Posterior vena cava (tissue), 2 donors: ENCODE measurements around the gene MALL. TPM values are rescaled to one million over a fixed set of nuclear protein-coding genes. Genes with fewer than 3 reads are reported as not detected.
"Not testable (repeated sequence)": the region's sequence is repeated elsewhere in the genome, so short reads cannot be mapped to it uniquely, and the experiment has no call there.

Source experiments
- DNase-seq: peaks from one replicate; pipeline ENCODE4 v3.0.0-alpha.2; 2020; ENCODE audit warnings: low spot score
- intact Hi-C, 2 donors: fragments of 100-400 bp; cut with DNase I; formaldehyde crosslinking; loops; one replicate each; pipeline versions ENCODE4 v1.14.1 to v1.14.2; 2022 to 2023
- total RNA-seq, 2 donors: library from RNA; stranded (reverse); fragmentation: NEBNext Ultra II Directional; extraction: Animal tissue kit (Norgen Biotek cat#: 25700); gene quantifications; one replicate each; pipeline ENCODE4 v1.2.1, GENCODE V29; 2021
- donor health status: DM: yes; HTN: yes; CAD: no.
- donor health status: DM: yes; HTN: yes; CAD: no.

MALL gene
- total RNA-seq, 2 donors from 2014 or later, result 35.1 to 38.8 TPM

DNA sequence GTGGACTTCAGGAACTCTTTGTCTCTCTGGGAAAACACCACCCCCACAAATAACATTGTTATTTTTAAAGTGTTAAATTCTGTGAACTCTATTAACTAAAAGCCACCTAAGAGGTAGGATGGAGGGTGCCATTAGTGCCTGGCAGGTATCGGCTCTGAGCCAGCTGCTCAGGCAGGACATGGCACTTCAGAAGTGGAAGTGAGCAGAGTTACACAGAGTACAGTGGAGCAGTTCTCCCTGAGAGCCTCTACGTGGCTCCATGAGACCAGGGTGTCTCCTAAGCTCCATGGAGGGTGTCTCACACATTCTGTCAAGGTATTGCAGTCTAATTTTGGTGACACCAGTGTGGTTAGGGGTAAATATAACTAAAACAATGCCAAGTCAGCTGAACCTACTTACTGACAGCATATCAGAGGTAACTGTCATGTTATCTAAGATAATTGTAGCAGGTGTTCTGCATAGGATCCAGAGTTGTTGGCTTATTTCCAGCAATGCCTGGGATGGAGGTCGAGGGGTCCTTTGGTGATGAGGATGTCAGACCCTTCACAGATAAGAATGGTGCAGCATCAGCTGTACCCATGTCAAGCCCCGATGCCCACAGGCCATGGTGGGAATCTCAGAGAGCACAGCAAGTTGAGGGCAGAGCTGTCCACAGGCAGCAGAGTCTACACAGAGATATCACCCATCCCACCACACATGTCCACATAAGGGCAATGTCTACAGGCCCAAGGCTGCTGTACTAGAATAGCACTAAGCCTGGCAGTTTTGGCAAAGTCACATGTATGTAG is 8.6 kb upstream of the MALL start:
- no peak for DNase-seq
- intact Hi-C loops, result no loop called here

DNA sequence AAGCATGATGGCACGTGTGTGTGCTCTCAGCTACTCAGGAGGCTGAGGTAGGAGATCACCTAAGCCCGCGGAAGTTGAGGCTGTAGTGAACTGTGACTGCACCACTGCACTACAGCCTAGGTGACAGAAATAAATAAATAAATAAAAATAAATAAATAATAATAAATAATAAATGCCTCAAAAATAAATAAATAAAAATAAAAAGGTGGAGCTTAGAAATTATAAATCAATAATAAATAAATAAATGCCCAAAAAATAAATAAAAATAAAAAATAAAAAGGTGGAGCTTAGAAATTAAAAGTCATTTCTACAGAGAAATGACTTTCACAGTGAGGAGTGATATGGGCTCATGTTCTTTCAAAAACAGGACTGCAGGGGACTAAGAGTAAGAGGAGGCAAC is 6.0 kb upstream of the MALL start:
- intact Hi-C loops, result no loop called here
- DNase-seq, result no peak

DNA sequence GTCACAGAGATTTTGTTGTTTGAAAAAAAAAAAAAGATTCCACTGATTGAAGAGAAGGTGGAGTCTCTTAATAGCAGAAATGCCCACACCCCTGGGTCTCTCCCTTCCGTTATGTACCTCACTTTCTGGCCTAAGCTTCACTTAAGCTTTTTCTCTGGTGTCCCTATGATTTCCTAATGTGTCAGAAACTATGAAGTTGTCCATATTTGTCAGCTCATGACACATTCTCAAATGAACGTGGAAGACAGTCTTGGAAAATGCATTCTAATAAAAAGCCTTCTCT is 5.4 kb upstream of the MALL start:
- intact Hi-C loops, result no loop called here
- no peak for DNase-seq

DNA sequence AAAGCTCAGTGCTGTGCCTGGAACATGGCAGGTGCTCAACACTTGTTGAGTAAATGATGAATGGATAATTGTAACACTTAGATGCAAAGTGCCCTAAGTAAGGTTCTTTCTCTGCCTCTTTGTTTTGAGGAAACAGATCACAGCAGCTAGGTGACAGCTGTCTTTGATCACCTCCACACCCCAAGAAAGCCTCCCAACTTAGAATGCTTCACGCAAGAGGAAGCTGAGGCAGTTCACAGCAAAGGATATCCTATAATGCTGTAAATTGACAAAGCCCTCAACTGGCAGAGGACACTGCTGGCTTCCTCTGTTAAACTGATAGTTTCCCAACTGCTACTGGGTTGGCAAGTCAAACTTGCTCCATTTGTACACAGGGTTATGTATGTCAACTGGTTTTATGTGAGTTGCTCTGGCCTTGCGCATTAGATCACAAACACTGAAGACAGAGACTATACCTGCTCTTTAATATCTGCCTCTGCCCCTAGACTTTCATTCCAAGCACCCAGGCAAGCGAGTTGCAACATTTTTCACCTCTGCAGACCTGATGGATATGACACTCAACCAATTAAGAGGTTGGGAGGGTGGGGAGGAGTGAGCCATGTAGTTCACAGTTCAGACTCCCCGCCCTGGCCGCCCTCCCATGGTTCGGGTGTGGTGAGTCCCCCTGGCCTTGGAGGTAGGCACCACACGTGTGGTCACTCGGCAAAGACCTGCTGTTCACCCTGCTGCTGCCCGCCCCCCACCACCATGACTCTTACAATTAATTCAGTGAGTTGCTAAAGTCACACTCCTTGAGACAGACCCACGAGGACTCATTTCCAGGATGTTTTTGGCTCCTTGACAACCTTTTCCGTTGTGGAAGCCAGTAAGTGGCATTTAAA is 4.8 kb upstream of the MALL start:
- intact Hi-C loops, result no loop called here
- DNase-seq, result no peak

DNA sequence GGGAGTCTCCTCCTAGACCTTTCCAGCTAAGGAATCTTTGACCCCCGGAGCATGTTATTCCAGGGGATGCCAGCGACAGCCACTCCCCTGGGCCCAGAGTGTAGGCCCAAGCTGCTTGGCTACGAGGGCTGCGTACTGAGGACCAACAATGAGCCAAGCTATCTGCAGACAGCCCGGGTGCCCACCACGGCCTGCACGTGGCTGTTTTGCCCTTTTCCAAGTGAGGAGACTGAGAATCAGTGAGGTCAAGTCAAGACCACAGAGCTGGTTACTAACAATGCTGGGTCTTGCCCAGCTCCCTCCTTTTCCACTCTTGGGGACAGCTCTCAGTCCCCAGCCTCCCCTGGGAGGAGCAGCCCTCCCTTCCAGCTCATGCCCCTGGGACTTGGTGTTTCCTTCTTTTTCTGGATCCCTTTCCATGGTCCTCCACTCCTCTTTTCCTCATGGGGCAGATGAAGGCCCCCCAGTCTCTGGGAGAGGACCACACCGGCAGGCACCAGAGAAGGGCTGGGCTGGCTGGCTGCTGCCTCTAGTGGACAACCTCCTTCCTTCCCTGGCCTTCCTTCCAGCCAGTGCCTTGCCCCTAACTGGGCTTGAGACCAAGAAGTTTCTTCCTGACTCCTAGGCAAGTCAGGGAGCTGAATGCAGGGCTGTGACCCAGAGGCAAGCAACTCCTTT is 550 bp upstream of the MALL start:
- intact Hi-C loops, result no loop called here
- DNase-seq, result no peak

DNA sequence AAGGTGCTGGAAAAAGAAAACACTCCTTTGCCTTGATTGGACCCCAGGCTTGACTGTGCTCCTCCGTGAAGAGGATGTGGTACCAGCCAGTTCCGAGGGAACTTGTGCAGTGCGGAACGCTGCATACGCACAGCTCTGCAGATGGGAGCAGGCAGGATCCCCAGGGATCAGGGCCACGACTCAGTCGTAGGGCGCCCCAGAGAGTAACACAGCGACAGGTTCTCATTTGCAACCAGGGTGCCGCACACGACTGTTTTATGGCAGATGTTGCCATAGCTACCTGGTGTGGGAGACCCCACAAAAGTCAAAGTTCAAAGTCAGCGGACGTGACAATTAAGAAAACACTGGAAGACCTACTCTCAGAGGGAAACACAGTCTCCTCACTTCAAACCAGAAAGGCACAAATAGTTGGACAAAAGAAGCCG is 779 bp downstream of the MALL start:
- intact Hi-C loops, result no loop called here
- no peak for DNase-seq

DNA sequence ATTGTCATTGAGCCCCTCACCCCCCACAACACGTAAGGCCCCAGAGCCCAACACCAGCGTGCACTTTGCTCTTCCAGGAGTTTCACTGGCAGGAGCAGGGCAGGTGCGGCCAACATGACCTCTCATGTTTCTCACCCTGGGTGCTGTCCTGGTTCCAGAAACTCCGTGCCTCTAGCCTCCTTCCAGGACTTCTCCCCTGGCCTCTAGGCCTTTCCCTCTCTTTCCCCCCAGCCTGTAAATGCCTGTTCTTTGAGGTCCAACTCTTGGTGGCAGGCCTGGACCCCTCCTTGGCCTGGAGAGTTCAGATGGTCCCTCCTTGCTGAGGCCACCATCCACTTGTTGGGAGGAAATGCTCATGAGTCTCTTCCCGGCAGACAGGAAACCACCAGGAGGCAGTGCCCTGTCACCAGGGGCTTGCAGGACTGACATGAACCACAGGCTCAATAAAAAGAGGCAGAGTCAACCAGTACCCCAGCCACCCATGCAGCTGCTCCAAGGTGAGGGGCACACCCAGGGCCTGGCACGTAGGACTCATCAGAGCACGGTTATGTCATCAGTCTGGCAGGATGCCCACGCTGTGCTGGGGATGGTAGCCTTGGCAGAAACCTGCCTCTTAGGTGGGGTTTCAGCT is 1.5 kb downstream of the MALL start:
- intact Hi-C loops, result no loop called here
- no peak for DNase-seq

DNA sequence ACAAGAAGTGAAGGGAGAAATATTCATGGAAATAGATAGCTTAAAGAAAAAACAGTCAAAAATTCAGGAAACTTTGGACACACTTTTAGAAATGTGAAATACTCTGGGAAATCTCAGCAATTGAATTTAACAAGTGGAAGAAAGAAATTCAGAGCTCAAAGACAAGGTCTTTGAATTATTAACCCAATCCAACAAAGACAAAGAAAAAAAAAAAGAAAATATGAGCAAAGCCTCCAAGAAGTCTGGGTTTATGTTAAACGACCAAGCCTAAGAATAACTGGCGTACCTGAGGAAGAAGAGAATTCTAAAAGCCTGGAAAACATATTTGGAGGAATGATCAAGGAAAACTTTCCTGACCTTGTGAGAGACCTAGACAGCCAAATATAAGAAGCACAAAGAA is 7.3 kb downstream of the MALL start:
- intact Hi-C loops, DNase-seq: not testable (repeated sequence)

DNA sequence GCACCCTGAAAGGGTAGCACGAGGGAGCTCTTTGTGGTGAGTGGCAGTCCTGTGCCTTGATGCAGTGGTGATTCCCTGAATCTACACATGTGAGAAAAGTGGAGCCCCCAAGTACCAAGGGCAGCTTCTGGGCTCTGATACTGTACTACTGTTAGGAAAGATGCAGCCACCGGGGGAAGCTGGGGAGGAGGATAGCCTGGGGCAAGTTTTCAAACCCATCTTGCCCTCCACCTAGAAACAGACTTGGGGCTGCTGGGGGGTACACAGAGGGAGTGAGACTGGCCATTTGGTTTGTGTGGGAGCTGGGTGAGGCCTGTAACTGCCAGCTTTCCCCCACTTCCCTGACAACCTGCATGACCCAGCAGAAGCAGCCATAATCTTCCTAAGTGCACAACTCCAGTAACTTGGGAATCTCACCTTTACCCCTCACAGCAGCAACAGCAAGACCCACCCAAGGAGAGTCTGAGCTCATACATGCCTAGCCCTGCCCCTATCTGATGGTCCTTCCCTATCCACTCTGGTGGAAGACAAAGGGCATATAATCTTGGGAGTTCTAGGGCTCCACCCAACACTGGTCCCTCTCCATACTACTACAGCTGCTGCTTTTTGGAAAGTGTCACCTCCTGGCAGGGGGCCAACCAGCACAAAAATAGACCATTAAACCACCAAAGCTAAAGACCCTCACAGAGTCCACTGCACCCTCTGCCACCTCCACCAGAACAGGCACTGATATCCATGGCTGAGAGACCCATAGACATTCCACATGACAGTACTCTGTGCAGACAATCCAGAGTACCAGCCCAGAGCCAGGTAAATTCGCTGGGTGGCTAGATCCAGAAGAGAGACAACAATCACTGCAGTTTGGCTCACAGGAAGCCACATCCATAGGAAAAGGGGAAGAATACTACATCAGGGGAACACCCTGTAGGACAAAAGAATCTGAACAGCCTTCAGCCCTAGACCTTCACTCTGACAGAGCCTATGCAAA is 8.2 kb downstream of the MALL start:
- DNase-seq, result no peak
- intact Hi-C loops, result no loop called here

DNA sequence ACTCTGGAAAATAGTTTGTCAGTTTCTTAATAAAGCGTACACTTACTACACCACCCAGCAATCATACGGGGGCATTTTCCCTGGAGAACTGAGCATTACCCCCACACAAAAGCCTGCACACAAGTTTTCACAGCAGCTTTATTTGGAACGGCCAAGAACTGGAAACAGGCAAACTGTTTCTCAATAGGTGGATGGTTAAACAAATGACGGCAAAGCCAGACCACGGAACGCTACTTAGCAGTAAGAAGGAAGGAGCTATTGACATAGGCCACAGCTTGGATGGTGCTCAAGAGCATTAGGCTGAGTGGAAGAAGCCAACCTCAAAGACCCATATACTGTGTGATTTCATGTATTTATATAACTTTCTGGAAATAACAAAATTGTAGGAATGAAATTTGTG is 9.0 kb downstream of the MALL start:
- intact Hi-C loops, result no loop called here

DNA sequence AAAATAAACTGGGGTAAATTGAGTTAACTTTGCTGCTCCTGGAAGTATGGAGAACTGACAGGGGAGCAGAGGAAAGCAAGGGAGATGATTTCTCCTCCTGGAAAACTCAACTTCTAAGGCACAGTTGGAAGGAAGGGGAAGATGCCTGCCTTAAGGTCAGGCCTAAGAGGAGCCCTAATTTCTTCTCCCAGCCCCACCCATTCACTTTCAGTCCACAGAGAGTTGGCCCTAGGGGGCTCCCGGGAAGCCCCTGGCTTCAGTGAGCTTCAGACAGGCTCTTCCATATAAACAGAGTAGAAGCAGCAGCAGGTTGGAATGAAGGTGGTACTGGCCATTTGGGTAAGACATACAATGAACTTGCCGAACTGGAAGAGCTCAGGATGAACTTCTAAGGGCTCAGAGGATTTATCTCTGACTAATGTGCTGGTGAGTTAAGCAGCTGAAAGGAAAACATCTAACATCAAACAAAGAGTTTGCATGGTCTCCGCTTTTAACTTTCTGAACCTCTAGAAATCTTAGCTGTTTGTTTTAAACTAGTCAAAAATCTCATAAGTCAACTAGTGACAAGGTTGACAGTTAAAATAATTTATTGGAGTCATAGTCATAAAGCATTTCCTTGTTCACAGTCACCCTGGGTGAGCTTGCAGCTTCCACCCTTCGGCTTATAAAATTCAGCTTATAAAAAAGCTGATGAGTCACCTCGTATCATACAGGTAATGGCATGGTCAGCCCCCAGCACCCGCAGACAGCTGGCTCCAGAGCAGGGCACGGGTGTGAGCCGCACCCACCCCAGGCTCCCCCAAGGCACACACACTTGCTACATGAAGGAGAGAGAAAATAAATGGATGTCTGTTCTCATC is 9.8 kb downstream of the MALL start:
- intact Hi-C loops, result no loop called here
- DNase-seq, result no peak

More for the DNA sequence above, 9.0 kb downstream of the MALL start:
- DNase-seq, result no peak

DNA sequence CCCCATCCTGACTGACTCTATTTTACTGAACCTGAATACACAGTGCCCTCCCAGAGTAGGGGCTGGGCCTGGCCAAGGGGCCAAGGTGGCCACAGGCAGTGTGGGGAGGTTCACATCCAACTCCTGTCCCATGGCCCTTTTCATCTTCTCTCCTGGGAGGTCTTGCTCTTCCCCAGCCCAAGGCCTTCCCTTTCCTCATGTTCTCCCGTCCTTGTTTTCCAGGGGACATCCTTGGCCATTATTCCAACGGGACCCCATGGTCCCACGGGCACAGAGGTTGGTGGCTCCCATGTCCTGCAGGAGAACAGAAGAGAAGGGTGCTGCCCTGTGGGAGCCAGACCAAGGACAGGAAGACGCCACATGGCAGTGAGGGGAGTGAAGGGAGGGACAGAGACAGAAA is 10.4 kb downstream of the MALL start:
- DNase-seq, result no peak
- intact Hi-C loops, result no loop called here

DNA sequence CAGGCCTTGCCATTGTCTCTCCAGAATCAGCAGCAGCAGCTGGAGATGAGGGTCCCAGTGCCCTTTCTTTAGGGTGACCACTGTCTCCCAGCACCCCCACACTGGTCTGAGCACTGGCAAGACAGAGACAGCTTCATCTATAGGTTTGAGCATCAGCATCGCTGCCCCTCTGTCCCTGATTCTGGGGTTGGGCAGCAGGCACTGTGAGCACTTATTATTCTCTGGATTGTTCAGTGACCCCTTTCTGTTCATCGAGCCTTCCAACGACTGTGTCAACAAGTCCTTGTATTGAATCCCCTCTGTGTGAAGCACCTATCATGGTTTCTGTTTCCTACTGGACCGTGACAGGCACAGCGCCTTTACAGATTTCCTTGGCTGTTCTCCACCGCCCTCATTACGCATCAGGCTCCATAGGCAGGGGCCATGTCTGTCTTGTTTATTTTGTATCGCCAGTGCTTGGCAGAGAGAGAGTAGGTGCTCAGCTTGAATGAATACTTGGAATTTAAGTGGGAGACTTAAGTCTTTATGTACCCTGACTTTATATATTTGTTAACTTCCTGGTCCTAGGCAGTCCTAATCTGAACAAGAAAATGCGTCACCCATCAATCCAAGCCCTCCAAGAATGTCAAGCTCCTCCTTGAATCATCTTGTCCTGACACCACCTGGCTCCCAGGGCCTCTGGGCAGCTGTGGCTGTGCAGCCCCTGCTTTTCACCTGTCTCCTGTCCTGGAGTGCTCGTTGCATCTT is 11.4 kb downstream of the MALL start:
- no peak for DNase-seq
- intact Hi-C loops, result no loop called here

DNA sequence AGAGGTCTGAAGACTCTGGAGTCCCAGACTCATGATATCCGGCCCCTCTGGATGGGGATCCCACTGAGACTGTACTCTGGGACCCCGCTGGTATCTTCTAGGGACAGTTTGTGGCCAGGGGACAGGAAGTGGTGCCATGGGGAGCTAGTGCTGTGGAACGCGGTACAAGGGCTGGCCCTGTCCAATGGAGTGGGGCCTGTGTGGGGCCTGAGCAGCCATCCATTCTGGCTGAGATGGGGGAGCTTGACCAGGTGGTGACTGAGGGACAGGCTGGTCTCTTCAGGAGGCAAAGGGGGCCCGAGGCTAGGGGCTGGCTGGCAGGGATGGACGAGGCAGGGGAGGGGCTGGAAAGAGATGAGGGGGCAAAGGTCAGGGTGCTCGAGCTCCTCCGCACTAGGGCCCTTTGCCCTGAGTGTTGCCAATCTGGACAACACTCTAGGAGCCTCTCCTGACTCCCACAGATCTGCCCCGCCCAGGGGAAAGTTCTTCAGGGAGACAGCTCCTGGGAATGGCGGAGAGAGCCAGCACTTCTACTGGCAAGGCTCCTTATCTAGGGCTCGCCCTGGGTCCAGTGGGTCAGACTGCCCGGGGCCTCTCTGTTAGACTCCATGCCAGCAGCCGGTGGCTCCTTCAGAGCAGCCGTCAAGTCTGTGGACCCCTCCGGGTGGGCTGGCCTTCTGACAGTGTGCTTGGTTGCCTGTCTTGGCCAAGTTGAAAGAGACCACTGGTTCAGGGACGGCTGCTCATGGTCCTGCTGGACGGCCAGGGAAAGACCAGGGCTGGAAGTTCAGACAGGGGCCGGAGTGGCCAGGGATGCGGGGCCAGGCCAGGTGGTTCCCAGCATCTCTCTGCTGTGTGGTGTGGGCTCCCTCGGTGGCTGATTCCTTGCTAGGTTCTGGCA is 12.3 kb downstream of the MALL start:
- no peak for DNase-seq
- intact Hi-C loops, result no loop called here

DNA sequence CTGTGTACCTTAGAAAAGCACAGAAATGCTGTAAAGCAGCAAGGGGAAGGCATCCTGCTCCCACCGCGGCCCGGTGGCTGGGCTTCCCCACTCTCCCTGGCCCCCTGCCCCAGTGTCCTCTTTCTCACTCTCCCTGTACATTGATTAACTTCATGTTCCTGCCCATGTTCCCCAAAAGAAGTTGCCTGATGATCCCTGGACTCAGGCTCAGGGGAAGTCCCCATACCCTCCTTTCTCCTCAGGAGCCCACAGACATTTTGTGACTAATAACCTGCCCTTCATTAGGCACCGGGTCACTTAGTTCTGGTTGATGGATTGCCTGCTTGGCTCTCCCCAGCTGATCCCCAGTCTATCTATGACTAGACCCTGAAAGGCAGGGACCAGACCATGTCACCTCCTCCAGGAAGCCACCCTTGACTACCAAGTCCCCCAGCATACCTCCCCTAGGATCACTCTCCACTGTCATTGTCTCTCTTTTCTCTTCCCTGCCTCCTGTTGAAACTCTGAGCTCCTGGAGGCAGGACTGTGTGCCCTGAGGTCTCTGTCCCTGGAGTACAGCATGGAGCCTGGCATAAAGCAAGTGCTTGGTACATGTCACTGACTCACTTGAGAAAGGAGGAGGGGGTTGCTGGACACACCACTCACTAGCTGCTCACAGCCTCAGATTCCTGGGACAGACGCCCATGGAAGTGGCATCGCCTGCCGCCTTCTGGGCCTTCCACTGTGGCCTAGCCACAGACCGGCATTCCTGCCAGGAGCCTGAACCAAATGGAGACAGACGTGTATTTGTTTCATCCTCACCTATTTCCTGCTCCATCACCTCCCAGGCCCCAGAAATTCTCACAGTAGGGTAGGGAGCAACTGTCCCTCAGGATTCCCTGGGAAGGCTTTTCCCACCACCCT is 13.5 kb downstream of the MALL start:
- no peak for DNase-seq
- intact Hi-C loops, result no loop called here
